ENCODE measurements around the gene P2RY6. TPM values are rescaled to one million over a fixed set of nuclear protein-coding genes. Genes with fewer than 3 reads are reported as not detected.

P2RY6 gene
- total RNA-seq, 1 donor from 2014 or later = 2.2 TPM

- DNase-seq (ENCODE audit: low spot score) = no peak
These were observed 5.3 kb downstream of the P2RY6 start for GRCh38 chr11:73277467-73277866.

- no peak for DNase-seq (ENCODE audit: low spot score)
These were observed 8.5 kb downstream of the P2RY6 start for GRCh38 chr11:73280626-73281025.

- DNase-seq (ENCODE audit: low spot score) = no peak
These were observed 9.1 kb downstream of the P2RY6 start for GRCh38 chr11:73281201-73281741.

- no peak for DNase-seq (ENCODE audit: low spot score)
These were observed 9.9 kb downstream of the P2RY6 start for GRCh38 chr11:73281796-73282660.

- no peak for DNase-seq (ENCODE audit: low spot score)
These were observed 11.3 kb downstream of the P2RY6 start for GRCh38 chr11:73283276-73284000.

- DNase-seq (ENCODE audit: low spot score) = no peak
These were observed 12.0 kb downstream of the P2RY6 start for GRCh38 chr11:73284106-73284505.

GRCh38 chr11:73285721-73286120 lies 13.6 kb downstream of the P2RY6 start:
- DNase-seq (ENCODE audit: low spot score) = no peak

- no peak for DNase-seq (ENCODE audit: low spot score)
These were observed 14.2 kb downstream of the P2RY6 start for GRCh38 chr11:73286240-73286810.

- no peak for DNase-seq (ENCODE audit: low spot score)
These were observed 15.4 kb downstream of the P2RY6 start for GRCh38 chr11:73287400-73288101.

- no peak for DNase-seq (ENCODE audit: low spot score)
These were observed 16.2 kb downstream of the P2RY6 start for GRCh38 chr11:73288192-73288872.

GRCh38 chr11:73288873-73289707 lies 17.0 kb downstream of the P2RY6 start:
- peak; percentile 76 for DNase-seq (ENCODE audit: low spot score)

GRCh38 chr11:73290536-73290935 lies 18.4 kb downstream of the P2RY6 start:
- DNase-seq (ENCODE audit: low spot score) = no peak

GRCh38 chr11:73291196-73291595 lies 19.1 kb downstream of the P2RY6 start:
- no peak for DNase-seq (ENCODE audit: low spot score)

- DNase-seq (ENCODE audit: low spot score) = no peak
These were observed 19.8 kb downstream of the P2RY6 start for GRCh38 chr11:73291781-73292524.

GRCh38 chr11:73292525-73292894 lies 20.4 kb downstream of the P2RY6 start:
- no peak for DNase-seq (ENCODE audit: low spot score)

GRCh38 chr11:73293356-73293936 lies 21.3 kb downstream of the P2RY6 start:
- no peak for DNase-seq (ENCODE audit: low spot score)

- no peak for DNase-seq (ENCODE audit: low spot score)
These were observed 22.5 kb downstream of the P2RY6 start for GRCh38 chr11:73294604-73295003.

GRCh38 chr11:73295241-73295995 lies 23.3 kb downstream of the P2RY6 start:
- peak; percentile 76 for DNase-seq (ENCODE audit: low spot score)

- no peak for DNase-seq (ENCODE audit: low spot score)
These were observed 23.8 kb downstream of the P2RY6 start for GRCh38 chr11:73295996-73296318.

All from ureter (tissue), 1 donor.